Ectodermal cell (in vitro differentiated cells): ENCODE measurements around the gene MDGA2.
A peak's percentile ranks its signal among the peaks of the same experiment; 100 is the strongest.

Source experiments
- H3K27ac ChIP-seq: 2 replicates; pipeline ENCODE4 v1.7.0; 2013; ENCODE audit warnings: mild to moderate bottlenecking, low read depth, low read length; ENCODE audit not compliant: insufficient read depth, poor library complexity, severe bottlenecking
- H3K27me3 ChIP-seq: 2 replicates; pipeline ENCODE4 v1.7.0; 2013; ENCODE audit warnings: mild to moderate bottlenecking, low read length; ENCODE audit not compliant: insufficient read depth, control insufficient read depth, poor library complexity, severe bottlenecking
- H3K36me3 ChIP-seq: one replicate; pipeline ENCODE4 v1.7.0; 2013; ENCODE audit warnings: low read length; ENCODE audit not compliant: control insufficient read depth, insufficient read depth
- H3K4me1 ChIP-seq: one replicate; pipeline ENCODE4 v1.7.0; 2013; ENCODE audit warnings: low read length; ENCODE audit not compliant: control insufficient read depth, insufficient read depth
- H3K4me3 ChIP-seq: 2 replicates; pipeline ENCODE4 v1.7.0; 2013; ENCODE audit warnings: low read depth, low read length, control low read depth; ENCODE audit not compliant: insufficient read depth
- H3K9me3 ChIP-seq: 2 replicates; pipeline ENCODE4 v1.7.0; 2013; ENCODE audit warnings: mild to moderate bottlenecking, low read length, moderate library complexity; ENCODE audit not compliant: control insufficient read depth
- WGBS, 2 experiments: methylation state at CpG; one replicate each; pipeline ENCODE4 v1.1.7; 2013; ENCODE audit warnings: missing lambda C conversion rate in 2 of 2; 5-methylcytosine and 5-hydroxymethylcytosine counted together

MDGA2 gene

DNA sequence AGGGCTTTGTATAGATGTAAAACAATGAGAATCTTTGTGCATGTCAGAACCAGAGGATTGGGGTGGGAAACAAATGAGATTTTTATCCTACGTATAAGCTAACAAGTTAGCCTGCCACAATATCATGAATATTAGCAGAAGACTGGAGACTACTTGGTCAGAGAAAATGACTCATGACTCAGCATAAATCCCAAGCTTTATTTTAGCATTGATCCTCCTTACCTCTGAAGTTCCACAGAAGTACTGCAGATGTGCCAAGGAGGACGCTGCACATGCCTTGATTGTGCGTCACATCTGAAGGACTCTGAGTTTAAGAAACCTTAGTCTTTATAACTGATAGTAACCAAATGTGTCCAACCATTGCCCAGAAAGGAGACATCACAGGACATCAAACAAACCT lies 789.8 kb downstream of the MDGA2 start:
- H3K4me1 ChIP-seq, result no peaks in the 10 kb centered on the region
- H3K36me3 ChIP-seq, result no peaks in the 10 kb centered on the region
- H3K27me3 ChIP-seq, result no peaks in the 10 kb centered on the region
- no peak overlapping the region for H3K4me3 ChIP-seq
- no peaks in the 10 kb centered on the region for H3K9me3 ChIP-seq
- no peak overlapping the region for H3K27ac ChIP-seq
- 96 to 100% methylated on average over 3 of the region's 3 CpGs for WGBS, 2 experiments

DNA sequence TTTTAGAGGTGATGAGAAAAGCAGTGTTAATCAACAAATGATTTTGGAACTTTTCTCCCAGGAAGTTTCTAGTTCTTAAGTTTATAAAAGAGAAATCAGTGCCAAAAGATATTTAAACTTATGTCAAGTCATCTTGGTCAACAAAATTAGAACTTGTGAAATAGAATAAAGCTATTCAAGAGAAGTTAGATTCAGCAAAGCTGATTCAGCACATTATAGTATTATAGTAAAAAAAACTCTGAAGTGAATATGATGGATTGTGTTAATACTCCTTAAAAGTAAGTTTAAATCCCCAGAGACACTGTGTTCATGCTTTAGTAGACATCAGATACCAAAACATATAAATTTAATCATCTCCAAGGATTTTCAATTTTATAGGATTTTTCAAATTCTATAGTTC lies 813.7 kb downstream of the MDGA2 start:
- Histone ChIP-seq H3K4me1 (no peaks in the 10 kb centered on the region), H3K27me3 (no peaks in the 10 kb centered on the region)

DNA sequence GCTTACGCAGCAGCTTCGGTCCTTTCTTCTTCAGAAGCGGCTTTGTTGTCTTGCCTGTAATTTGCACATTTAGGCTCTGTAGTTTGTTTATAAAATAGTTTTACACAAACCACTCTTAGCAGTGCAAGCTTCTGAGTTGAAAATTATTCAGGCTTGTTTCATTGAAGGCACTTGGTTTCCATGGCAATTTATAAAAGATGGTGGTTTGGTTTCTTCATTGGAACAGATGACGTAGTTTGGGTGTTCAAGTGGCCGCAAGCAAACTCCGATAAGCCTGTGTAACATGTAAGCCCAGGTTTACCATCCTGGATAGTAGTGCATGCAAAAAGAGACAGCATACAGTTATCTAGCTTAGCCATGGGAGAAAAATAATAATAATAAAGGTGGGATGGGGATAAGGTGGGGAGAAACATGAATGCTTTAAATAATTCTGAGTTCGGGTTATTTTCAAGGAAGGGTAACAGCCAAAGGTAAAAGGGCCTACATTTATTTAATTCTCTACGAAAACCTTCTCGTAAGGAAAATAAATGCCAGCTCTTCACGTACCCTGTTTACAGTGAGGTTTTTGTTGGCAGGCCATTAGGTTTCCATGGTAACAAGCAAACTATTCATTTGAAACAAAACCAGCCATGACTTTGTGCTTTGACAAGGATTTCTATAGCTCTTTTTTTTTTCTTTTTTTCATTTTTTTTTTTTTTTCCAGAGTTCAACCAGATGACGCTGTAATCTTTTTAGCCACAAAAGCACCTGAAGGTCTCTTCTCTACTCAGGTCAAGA lies 834.3 kb downstream of the MDGA2 start:
- Histone ChIP-seq H3K27me3 (no peaks in the 10 kb centered on the region), H3K36me3 (no peaks in the 10 kb centered on the region), H3K9me3 (no peaks in the 10 kb centered on the region), H3K27ac (peak overlapping the region; percentile 26), H3K4me1 (no peaks in the 10 kb centered on the region), H3K4me3 (no peak overlapping the region)
- 87 to 93% methylated on average over 9 to 11 of the region's 11 CpGs for WGBS, 2 experiments

More for the DNA sequence above, 813.7 kb downstream of the MDGA2 start:
- Histone ChIP-seq H3K9me3 (no peaks in the 10 kb centered on the region), H3K4me3 (no peak overlapping the region), H3K36me3 (no peaks in the 10 kb centered on the region), H3K27ac (no peak overlapping the region)

DNA sequence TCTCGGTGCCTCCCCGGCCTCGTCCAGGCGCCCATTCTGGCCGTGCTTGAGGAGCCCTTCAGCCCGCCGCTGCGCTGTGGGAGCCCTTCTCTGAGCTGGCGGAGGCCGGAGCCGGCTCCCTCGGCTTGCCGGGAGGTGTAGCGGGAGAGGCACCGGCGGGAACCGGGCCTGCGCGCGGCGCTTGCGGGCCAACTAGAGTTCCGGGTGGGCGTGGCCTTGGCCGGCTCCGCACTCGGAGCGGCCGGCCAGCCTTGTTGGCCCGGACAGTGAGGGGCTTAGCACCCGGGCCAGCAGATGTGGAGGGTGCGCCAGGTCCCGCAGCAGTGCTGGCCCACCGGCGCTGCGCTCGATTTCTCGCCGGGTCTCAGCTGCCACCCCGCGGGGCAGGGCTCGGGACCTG lies 855.1 kb downstream of the MDGA2 start:
- no peaks in the 10 kb centered on the region for H3K4me1 ChIP-seq
- H3K27me3 ChIP-seq, result no peaks in the 10 kb centered on the region
- H3K36me3 ChIP-seq, result no peaks in the 10 kb centered on the region
- H3K27ac ChIP-seq, result no peak overlapping the region
- H3K9me3 ChIP-seq, result no peaks in the 10 kb centered on the region
- whole genome bisulfite sequencing, 2 experiments, result 94 to 95% methylated on average over 42 of the region's 42 CpGs
- no peak overlapping the region for H3K4me3 ChIP-seq

DNA sequence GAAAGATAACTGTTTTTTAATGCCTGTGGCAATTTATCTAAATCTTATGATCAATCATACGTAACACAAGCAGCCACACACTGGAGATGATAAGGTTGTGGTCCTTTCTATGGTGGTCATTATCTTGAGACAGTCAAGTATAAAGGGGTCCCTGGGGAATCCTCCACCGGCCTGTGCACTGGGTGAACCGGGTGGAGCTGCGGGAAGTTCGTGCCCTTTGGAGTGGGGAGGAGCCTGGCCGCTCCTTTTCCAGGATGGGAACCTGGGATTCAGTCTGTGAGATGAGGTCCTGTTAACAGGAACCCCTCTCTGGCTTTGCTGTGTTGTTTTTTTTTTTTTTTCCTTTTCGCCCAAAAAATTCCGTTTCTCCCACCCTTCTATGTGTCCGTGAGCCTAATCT lies 856.3 kb downstream of the MDGA2 start:
- H3K36me3 ChIP-seq, result no peaks in the 10 kb centered on the region
- H3K4me1 ChIP-seq, result no peaks in the 10 kb centered on the region
- H3K27ac ChIP-seq, result no peak overlapping the region
- 88 to 90% methylated on average over 9 of the region's 9 CpGs for WGBS, 2 experiments
- H3K27me3 ChIP-seq, result no peaks in the 10 kb centered on the region
- H3K9me3 ChIP-seq, result no peaks in the 10 kb centered on the region
- no peak overlapping the region for H3K4me3 ChIP-seq

DNA sequence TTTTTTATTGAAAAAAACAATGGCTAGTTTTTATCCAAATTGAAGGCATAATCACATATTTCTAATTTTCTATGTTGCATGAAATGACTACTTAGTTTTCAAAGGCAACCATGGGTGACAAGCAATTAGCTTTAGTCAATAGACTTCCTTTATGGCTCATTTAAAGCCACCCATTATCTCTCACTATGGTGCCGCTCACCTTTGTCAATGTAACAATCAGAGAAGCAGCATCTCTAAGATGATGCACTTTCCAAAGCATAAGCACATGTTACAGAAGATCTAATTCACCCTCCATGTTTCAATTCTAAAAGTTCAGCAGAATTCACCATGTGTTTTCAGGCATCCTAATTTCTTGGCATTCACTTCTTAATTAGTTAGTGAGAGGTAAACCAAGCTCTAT lies 857.3 kb downstream of the MDGA2 start:
- no peak overlapping the region for H3K4me3 ChIP-seq
- H3K27ac ChIP-seq, result no peak overlapping the region
- no peaks in the 10 kb centered on the region for H3K36me3 ChIP-seq
- H3K4me1 ChIP-seq, result no peaks in the 10 kb centered on the region
- H3K27me3 ChIP-seq, result no peaks in the 10 kb centered on the region
- WGBS, 2 experiments, result 57 to 62% methylated on average over 1 of the region's 1 CpG
- H3K9me3 ChIP-seq, result no peaks in the 10 kb centered on the region

DNA sequence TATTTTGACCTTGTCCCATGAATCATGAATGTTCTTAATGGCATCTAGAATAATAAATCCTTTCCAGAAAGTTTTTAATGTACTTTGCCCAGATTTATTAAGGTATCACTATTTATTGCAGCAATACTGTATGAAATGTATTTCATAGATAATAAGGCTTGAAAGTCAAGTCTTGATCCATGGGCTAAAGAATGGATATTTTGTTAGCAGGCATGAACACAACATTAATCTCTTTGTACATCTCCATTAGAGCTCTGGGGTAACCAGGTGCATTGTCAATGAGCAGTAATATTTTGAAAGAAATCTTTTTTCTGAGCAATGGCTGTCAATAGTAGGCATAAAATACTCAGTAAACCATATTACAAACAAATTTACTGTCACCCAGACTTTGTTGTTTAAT lies 882.3 kb downstream of the MDGA2 start:
- Histone ChIP-seq H3K4me3 (no peak overlapping the region), H3K36me3 (no peaks in the 10 kb centered on the region), H3K27ac (no peak overlapping the region), H3K9me3 (no peaks in the 10 kb centered on the region), H3K4me1 (no peaks in the 10 kb centered on the region), H3K27me3 (no peaks in the 10 kb centered on the region)
